Stimulated activated CD4-positive, alpha-beta T cell treated with anti-CD3 and anti-CD28 coated beads, Interleukin-4, amount 100 ng/mL, for 48 hours (primary cell): Measurements from ENCODE around the gene YBX2.
"Not testable (repeated sequence)": the region's sequence is repeated elsewhere in the genome, so short reads cannot be mapped to it uniquely, and the experiment has no call there.

Experiments
- DNase-seq, 2 donors: peaks; one replicate each; pipeline ENCODE4 v3.0.0-alpha.2; 2020; ENCODE audit warnings: low read depth in 2 of 2

Gene YBX2

DNA sequence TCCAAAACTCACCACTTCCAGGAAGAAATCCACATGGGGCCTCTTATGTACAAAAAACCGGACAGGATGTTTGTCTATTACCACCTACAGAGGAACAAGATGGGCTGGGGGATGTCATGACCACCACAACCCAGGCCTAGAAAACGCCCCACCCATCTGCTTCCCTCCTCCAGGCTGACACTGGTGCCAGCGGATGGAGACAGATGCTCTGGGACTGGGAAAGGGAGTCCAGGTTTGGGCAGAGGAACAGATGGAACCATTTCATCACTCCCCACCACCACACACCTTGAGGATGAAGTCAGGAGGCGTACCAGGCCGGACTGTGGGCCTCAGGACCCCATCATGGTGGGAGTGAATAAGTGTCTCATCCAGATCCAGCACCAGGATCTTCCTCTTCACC is 47.7 kb downstream of the YBX2 start:
- no peak for DNase-seq

DNA sequence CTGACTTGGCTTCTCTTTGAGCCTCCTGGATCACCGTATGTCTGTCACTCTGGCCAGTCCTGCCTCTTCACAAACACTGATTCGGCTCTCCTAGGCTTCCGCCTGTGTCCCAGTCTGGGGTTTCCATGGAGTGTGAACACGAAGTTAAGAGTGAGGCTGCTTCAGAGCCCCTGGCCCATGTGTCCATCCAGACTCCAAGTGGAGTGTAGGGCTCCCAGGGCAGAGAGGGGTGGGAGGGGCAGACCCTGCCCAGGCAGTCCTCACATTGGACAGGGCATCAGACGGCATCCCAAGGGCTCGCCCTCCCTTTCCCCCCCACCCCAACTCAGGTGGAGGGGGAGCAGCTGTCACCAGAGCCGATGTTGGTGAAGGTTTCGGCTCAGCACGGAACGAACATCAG is 50.6 kb downstream of the YBX2 start:
- DNase-seq: not testable (repeated sequence)

DNA sequence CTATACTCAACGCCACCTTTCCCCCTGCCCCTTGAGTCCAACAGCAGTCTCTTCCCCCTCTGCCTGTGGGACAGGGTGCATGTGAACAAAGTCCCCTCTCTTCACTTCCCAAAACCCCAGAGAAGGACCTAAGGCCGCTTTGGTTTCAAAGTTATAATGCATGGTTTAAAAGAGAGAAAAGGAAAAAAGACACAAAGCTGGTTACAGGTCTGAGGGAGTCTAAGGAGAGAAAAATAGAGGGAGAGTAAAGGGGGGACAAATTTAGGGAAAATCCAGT is 51.0 kb downstream of the YBX2 start:
- DNase-seq: no peak

DNA sequence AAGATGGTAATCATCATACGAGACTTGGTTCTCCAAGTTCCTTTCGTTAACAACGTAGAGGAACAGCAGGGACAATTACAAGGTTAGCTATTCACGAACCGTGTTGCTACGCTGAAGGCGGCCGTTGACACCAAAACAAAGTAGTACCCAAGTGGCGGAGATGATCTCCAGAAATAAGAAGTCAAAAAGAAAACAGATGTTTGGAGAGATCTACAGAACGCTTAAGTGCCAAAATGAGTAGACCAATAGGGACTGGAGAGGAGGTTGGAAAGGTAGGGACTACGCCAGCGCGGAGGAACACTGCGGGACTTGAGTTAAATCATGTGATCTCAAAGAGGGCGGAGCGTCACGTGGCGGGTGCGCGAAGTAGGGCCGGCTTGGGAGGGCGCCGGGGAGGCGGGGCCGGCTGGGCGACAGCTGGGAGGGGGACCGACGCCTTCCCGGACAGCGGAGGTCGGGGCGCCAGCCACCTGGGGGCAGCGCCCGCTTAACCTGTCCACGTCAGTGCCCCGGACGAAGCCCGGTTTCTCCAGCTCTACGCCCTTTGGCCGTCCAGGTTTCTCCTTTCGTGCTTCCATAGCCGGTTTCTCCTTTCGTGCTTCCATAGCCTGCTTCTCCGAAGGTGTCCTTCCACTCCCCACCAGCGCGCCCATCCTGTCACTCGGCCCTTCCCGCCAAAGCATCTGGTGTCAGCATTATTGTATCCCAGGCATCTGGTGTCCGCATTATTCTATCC is 51.6 kb downstream of the YBX2 start:
- peak; percentile 88 to 89 for DNase-seq

DNA sequence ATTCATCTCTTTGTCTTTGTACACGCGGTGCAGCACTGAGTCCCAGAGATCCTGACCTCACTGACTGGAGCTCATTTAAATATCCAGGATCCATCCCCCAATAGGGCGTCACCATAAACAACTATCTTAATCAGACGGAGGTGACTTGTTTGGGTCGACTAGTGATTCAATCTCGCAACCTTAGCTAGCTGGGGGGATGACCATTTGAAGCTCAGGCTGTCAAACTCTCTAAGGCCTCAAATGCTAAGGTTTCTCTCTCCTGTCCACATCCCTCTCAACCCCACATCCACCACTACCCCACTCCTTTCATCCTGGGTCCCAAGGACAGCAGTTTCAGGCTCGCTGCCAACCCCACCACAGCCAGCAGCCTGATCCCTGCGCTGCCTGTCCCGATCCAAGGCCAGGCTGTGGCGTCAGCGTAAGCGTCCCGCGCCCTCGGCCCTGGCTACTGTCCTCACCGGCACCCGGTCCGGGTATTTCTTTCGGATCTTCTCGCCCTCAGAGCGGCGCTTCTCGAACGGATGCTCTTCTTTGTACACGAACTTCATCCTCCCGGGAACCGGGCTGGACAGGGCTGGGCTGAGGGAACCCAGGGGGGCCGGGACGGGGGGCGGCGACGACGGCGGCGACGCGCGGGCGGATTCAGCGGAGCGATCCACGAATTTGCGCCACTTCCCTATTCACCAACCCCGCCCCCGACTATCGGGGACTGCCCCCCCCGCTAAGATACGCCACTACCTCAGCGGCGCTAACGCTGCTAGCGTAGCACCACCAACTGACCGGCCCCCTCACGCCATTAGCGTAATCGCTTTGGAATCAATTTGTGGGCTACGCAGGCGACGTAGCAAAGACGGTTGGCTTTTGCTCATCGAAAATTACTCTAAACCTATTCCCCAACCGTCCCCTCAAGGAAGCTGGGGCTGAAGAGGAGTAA is 52.4 kb downstream of the YBX2 start, which contains the start of gene GABARAP:
GABARAP (minus strand) TSS at position 667 of the 934 bp plus-strand sequence; CDS start at position 548, 119 bp downstream.
- DNase-seq: peak; percentile 89 to 95

DNA sequence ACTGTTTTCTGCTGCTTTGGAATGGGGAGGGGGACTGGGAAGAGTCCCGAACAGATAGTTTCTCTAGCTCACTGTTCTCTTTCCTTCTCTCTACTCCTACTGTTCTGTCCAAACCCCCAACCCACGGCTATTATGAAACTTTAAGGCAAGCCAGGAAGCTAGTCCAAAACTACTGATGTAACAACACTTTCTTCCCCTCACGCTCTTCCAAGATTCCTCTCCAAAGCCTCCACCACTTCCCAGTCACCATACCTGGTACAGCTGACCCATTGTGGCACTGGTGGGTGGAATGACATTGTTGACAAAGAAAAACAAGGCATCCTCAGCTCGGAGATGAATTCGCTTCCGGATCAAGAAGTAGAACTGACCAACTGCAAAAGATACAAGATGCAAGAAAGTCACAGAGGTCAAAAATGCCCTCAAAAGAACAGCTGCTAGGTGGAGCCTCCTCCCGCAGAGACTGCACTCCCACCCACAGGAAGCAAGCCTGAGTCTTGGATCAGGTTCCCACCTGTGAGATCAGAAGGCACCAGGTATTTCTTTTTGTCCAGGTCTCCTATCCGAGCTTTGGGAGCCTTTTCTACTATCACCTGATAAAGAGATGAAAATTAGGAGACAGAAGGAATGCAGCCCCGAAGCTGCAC is 53.2 kb downstream of the YBX2 start:
- DNase-seq: no peak

DNA sequence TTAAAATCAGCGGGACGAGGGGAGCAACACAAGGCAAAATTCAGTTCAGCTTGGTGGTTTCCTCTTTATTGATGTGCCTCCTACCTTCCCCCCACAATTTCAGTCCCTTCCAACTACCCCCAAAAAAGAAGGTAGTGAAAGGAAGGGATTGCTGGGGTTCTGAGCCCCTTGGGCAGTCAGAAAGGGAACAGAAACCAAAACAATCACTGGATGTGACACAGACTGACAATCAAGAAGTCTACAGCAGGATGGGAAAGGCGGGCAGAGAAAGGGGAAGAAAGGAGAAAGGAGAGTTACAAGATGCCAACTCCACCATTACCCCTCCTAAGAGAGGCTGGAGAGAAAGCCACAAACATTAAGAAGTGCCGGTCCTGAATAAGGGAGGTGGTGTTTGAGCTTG is 54.1 kb downstream of the YBX2 start:
- no peak for DNase-seq

DNA sequence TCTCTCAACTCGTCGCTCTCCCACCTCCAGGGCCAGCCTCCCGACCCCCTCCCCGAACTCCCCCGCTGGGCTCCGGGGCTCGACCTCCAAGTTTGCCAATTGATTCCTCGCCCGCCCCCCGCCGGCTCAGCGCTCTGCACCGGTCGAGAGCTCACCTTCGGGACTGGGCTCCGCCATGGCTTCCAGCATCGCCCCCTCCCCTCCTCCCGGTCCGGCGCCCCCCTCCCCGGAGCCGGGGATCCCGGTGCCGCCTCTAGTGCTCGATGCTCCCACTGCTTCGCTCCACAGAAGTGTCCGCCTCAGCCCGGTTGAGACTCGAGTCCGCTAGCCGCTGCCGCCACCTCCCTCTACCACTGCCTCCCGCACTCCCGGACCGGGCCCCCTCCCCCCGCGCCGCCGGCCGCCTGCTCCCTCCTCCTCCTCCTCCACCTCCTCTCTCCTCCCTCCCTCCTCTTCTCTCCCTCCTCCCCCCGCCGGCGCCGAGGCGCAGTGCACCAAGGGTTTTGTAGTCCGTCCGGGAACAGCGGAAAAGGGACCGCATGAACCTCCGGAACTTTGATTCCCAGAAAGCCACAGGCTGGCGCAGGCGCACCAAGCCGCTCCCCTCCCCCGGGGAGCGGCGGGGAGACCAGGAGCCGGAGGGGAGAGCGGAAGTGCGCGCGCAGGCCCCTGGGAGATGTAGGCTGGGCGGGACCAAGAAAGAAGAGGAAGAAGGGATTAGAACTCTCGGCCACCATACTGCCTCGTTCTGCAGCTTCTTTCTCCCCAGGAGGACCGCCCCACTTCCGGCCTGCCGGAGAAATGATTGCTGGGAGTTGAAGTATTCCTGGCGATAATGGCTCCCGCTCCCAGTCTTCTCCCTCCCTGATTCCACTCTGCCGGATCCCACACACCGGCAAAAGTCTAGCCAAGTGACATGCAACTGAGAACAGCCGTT is 55.1 kb downstream of the YBX2 start, which contains the start of gene PHF23:
PHF23 (minus strand) TSS at position 367 of the 937 bp plus-strand sequence; CDS start at position 189, 178 bp downstream.
- DNase-seq: peak; percentile 94 to 97

DNA sequence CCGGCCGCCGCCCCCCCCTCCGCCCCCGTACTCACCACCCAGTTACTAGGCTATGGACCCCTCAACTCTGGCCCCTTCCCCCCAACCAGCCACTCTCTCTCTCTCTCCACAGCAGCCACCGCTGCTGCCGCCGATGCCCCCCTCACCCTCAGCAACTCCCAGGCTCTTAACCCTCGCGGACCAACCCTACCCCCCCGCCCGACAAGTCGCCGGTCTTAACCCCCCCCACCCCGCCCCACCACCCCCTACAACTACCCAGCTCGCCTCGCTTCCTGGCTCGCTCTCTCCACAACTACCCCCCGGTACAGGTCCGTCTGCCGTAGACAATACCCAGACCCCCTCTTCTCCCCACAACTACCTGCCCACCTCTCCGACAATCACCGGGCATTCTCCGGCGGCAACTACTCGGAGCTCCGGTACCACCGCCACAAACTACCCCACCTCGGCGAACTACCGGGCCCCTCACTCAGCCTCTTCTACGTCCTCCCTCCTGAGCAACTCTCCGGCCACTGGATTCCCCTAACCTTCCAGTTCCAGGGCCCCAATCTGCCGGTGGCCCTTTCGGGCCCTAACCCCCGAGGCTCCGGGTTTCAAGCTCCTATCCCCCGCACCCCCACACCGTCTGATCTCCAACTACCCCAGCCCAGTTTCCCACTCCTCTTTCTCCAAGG is 55.9 kb downstream of the YBX2 start:
- no peak for DNase-seq
